Kidney tubule cell (primary cell): Measurements from ENCODE around the gene PPP1R9A.
A peak's percentile ranks its signal among the peaks of the same experiment; 100 is the strongest.

Source experiments
- DNase-seq: peaks from one replicate; pipeline ENCODE4 v3.0.0-alpha.2; 2018; ENCODE audit warnings: low spot score

Gene PPP1R9A

DNA sequence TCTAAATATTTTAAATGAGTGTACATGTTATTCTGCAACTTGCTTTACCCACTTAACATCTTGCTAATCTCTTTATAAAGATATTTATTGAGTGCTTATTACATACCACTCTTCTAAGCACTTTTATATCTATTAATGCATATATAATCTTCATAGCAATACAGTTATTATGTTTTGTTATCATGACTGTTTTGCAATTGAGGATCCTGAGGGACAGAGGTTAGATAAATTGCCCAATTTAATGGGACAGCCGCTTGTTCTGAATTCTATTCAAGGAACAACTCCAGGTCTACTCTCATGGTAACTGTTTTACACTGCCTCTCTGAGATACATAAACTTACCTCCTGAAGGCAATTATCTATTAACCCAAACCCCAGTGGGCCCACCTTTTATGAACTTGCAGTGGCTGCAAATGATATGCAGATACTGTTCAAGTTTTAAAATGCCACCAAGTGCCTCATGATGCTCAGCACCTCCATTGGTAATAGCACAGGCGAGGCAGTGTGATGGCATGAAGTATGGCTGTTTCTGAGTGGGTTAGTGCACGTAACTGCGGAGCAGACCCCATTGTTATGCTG is 356.5 kb downstream of the PPP1R9A start:
- DNase-seq: no peak

- no peak for DNase-seq
Observed at GRCh38 chr7:95264363-95264891, 357.0 kb downstream of the PPP1R9A start.

DNA sequence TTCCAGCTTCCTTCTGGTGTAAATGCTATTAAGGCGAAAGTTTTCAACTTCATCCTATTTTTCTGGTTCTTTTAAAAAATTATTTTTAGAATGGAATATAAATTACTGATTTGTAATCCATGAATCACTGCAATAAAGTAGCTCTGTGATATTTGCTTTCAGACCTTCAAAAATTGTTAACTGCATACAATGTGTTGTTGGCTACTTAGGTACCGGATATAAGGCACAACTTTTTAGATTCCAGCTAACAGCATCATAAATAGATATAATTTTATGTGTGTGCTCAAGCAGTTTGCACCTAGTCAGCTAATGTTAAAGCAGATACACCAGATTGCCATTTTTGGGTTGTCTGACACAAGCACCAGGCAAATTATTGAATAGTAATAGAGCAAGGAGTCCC is 358.2 kb downstream of the PPP1R9A start:
- no peak for DNase-seq

DNA sequence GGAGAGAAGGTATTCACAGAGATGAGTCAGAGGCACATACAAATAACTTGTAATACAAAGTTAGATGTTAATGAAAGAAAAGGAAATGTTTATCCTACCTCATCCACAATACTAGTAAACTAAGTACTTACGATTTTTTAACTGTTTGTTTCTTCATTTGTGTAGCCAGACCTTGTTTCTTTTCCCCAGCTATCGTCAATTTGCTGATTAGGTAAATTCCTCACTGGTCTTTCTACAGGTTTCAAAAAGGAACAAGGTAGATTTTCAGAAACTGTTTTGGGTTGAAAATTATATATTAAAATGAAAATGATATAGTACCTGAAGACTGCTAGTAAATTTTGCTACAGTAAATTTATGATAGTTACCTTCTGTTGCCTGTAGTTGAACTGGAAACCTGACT is 360.4 kb downstream of the PPP1R9A start:
- DNase-seq: peak; percentile 6

DNA sequence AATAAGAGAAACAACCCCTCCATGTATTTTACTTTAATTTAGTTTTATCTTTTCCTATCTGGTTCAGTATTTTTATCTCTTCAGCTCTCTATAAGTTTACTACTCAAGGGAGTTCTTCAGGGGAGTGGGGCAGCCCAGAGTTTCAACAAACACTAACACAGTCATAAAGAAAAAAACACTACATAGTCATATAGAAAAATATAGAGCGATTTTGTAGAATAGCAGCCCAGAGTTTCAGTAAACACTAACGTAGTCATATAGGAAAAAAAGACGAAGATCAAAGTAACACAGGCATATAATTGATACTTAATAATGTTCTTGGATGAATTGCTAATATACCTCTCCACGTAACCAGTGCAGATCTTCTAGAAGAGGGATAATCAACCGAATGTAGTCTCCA is 362.2 kb downstream of the PPP1R9A start:
- DNase-seq: no peak

GRCh38 chr7:95276114-95276513 is 368.7 kb downstream of the PPP1R9A start:
- DNase-seq: peak; percentile 54

DNA sequence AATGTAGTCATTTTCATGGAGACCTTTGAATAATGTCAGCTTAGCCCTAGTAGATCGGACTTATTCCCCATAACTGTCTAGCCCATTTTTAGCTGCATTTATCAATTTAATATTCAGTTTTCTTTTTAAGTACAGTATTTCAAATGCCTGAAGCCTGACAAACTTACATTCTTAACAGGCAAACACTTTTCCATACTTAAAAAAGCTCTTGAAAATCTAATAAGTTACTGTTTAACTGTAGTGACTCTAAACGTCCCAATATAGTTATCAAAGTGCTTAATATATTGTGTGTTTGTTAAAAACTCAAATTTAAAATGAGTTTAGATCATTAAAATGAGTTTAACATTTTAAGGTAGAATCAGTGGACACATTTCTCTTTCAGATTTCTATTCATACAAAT is 372.0 kb downstream of the PPP1R9A start:
- DNase-seq: no peak

- no peak for DNase-seq
Observed at GRCh38 chr7:95286096-95286495, 378.7 kb downstream of the PPP1R9A start.

GRCh38 chr7:95290166-95290830 is 382.9 kb downstream of the PPP1R9A start:
- no peak for DNase-seq

DNA sequence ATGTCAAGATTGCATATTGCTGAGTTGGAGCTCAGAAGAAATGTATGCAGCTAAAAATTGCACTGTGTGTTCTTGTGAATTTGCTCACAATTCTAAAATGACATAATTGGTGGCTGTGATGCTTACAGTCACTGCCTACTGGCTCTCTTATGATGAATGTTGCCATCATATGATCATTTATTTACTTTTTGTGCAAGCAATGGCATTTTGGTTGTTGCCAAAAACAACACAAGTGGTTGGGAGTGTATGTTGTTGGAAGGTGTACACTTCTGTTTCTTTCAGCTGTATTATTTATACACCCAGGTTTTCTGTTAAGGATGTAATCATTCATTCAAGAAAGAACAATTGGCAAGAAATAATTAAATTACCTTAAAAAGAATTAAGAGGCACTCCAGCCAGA is 388.0 kb downstream of the PPP1R9A start:
- no peak for DNase-seq

GRCh38 chr7:95296456-95296855 is 389.1 kb downstream of the PPP1R9A start:
- DNase-seq: no peak

DNA sequence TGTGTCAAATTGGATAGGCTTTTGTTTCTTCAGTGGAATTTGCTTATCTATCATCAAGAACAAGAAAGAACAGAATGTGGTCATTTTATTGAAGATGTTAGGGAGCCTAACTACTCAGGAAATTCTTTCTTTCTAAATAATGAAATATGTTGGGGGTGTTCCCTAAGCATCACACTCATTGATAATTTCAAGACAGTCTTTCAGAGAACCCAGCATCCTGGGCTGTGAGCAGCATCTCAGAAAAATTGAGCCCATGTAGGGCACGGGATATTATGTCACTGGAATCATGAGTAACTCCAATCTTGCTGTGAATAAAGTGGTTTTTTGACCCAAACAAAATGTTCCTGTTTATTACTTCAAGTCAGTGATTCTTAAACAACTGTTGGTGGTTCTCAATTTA is 389.6 kb downstream of the PPP1R9A start:
- no peak for DNase-seq

GRCh38 chr7:95298091-95298490 is 390.7 kb downstream of the PPP1R9A start:
- DNase-seq: peak; percentile 79

DNA sequence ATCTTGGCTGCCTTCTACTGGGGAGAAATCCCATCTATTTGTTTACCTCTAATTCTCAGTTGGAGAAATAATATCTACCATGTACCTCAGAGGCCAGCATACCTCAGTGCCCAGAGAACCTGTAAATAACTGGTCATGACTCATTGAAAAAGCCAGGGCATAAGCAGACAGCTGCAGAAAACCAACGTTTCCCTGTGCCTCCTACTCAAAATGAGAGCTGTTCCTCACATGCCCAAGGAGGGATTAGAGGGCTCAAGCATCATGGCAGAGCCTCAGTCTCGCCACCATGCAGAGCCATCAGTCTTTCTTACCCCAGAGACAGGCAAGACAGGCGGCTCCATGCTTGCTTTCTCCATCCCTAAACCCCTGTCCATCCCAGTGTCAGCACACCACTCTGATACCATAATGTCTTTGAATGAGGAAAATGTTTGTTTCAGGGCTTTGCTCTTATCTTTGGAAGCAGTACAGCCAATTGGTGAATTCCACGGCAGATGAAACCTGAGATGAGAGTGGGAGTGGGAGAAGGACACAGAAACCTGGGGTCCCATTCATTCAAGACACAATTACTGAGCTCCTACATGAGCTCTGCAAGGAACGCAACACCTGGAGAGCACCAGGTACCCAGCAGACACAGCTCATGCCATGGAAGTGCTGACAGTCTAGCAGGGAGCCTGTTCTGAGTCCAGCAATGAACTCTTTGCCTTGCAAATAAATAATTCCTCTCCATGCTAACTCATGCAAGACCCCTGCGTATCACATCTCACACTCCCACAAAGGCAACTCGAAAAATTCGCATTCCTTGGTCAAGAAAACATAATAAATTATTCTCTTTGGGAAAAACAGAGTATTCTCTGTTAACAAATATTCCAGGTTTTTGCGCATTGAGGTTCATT is 395.9 kb downstream of the PPP1R9A start:
- DNase-seq: peak; percentile 47

GRCh38 chr7:95304990-95305389 is 397.6 kb downstream of the PPP1R9A start:
- DNase-seq: no peak

DNA sequence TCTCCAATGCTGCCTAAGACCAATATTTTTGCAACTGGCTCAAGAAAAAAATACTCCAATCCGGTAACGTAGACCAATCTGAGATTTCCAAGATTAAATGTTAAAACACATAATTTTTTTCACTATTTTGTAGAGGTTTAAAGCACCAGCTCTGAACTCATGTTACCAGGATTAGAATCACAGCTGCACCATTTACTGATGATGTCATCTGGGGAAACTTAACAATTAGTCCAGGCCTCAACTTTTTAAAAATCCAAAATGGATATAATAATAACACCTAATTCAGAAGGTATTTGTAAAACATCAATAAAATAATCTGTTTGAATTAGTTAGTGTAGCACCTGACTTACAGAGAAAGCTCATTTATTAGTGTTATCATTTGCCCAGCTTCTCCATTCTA is 402.6 kb downstream of the PPP1R9A start:
- DNase-seq: no peak

DNA sequence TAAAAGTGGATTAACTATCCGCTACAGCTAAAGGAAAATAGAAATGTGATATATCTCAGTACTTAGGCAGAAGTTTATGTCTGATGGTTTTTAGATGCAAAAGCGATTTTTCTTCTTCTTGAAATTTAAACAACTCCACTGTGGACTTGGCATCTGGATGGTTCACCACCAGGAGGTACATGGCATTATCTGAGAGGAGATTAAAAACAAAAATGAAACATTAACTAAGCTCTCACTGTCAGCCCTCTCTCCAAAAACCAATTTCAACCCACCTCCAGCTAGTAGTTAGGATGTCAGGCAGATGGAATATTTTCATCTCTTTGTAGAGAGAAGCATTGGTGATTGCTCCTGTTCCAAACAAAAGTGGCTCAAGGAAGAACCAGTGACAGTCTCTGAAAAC is 404.0 kb downstream of the PPP1R9A start:
- no peak for DNase-seq

DNA sequence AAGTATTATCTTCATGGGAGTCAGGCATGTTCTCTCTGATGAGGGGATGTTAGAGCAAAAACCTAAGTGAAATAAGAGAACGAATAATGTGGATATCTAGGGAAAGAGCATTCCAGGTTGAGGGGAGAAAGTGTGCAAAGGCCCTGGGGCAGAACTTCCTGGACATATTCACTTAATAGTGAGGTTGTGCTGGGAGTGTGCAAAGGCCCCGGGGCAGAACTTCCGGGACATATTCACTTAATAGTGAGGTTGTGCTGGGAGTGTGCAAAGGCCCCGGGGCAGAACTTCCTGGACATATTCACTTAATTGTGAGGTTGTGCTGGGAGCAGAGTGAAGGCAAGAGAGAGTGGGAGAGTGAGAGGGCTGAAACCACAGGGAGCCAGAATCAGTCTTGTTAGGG is 405.2 kb downstream of the PPP1R9A start:
- no peak for DNase-seq

DNA sequence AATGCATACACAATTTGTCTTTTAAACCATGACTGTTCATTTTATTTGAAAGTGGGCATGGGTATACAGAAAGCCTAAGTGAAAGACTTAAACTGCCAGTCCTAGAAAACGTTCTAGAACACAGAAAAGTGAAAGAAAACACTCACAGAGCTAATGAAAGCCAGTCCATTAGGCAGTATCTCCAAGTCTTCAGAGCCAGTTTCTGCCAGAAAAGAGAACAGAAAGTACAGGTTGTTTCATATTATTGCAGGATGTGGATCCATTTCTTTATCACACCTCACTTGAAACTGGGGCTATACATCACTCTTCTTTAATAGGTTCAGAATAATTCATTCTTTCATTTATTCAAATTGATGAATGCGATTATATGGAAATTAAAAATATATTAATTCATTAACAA is 409.2 kb downstream of the PPP1R9A start:
- no peak for DNase-seq

DNA sequence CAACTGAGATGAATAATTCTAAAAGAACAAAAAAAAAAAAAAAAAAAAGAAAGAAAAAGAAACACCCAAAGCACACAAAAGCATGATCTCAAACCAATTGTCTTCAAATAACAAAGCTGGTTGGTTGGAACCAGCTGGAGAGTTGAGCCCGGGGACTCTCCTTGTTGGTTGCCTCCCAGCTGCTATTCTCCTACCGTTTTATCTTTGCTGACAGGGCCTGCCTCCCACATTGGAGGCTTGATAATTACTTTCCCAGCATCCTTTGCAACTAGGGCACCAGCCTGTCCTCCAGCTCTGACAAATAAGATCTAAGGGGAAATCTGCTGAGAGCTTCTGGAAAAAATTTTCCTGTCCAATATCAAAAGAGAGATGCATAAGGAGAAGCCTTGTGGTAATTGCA is 410.2 kb downstream of the PPP1R9A start:
- DNase-seq: no peak

- DNase-seq: no peak
Observed at GRCh38 chr7:95317966-95318365, 410.6 kb downstream of the PPP1R9A start.

DNA sequence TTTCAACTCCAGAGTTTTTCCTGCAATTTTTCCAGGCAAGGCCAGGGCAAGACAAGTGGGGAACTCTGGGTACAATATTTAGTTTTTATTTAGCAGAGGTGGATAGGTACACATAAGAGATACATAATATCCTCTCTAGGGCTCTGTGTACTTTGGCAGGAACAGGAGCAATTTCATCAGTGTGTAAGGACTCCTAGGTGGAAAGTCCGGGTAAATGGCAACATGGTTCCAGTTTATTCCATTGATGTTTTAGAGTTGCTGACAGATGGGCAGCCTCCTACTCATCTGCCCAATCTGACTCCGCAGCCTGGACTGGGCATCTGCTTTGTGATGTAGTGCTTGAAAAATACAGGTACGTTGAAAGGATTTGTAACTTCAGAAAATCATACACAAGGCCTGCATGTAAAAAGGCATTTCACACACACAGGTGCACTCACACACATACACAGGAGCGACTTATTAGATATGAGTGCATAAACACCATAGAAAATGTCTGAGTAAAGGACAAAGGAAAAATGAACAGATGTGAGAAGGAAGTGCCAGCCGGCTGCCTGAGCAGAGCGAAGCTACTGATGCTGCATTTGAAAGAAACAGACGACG is 411.2 kb downstream of the PPP1R9A start:
- no peak for DNase-seq

- DNase-seq: no peak
Observed at GRCh38 chr7:95319570-95319969, 412.2 kb downstream of the PPP1R9A start.
